Dendritic cell treated with granulocyte-macrophage colony-stimulating factor and Interleukin-4, amounts not matched to agents 40 ng/mL and 50 ng/mL, for 4 days (primary cell): ENCODE measurements around the gene ZNF609.

ENCODE experiments used
- H3K27ac Mint-ChIP-seq: one replicate; pipeline ENCODE4 v1.8.0; 2022; ENCODE audit warnings: mild to moderate bottlenecking, mixed read lengths
- H3K27me3 Mint-ChIP-seq: one replicate; pipeline ENCODE4 v1.8.0; 2022; ENCODE audit warnings: mild to moderate bottlenecking, mixed read lengths
- H3K36me3 Mint-ChIP-seq: one replicate; pipeline ENCODE4 v1.8.0; 2022; ENCODE audit warnings: low read depth, mixed read lengths
- H3K4me1 Mint-ChIP-seq: one replicate; pipeline ENCODE4 v1.8.0; 2022; ENCODE audit warnings: low read depth, mixed read lengths
- H3K4me3 Mint-ChIP-seq: one replicate; pipeline ENCODE4 v1.8.0; 2022; ENCODE audit warnings: mild to moderate bottlenecking, moderate library complexity, mixed read lengths
- H3K9me3 Mint-ChIP-seq: one replicate; pipeline ENCODE4 v1.8.0; 2022; ENCODE audit warnings: mixed read lengths
- intact Hi-C: fragments of 100-400 bp; cut with micrococcal nuclease; formaldehyde crosslinking; loops from one replicate; pipeline ENCODE4 v1.15.0; 2022

ZNF609 gene

DNA sequence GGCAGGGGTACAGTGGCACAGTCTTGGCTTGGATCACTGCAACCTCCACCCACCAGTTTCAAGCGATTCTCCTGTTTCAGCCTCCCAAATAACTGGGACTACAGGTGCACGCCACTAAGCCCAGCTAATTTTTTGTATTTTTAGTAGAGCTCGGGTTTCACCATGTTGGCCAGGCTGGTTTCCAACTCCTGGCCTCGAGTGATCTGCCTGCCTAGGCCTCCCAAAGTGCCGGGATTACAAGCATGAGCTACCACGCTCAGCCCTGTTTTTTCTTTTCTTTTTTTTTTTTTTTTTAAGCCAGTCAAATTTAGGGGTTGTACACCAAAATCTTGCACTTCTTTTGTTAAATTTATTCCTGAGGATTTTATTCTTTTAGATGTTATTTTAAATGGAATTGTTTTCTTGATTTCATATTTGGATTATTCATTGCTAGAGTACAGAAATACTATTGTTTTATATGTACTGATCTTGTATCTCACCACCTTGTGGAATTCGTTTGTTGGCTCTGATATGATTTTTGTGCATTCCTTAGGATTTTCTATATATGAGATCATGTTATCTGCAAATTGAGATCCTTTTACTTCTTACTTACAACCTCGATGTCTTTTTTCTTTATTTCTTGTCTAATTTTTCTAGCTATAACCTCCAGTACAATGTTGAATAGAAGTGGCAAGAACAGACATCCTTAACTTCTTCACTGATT, 65.6 kb downstream of the ZNF609 start:
- Mint-ChIP-seq H3K36me3 (peaks cover 18% of the 10 kb centered on the region), H3K27me3 (no peaks in the 10 kb centered on the region), H3K4me1 (peaks cover 27% of the 10 kb centered on the region), H3K4me3 (no peak overlapping the region), H3K9me3 (no peaks in the 10 kb centered on the region), H3K27ac (no peak overlapping the region)
- intact Hi-C loops: no loop called here

DNA sequence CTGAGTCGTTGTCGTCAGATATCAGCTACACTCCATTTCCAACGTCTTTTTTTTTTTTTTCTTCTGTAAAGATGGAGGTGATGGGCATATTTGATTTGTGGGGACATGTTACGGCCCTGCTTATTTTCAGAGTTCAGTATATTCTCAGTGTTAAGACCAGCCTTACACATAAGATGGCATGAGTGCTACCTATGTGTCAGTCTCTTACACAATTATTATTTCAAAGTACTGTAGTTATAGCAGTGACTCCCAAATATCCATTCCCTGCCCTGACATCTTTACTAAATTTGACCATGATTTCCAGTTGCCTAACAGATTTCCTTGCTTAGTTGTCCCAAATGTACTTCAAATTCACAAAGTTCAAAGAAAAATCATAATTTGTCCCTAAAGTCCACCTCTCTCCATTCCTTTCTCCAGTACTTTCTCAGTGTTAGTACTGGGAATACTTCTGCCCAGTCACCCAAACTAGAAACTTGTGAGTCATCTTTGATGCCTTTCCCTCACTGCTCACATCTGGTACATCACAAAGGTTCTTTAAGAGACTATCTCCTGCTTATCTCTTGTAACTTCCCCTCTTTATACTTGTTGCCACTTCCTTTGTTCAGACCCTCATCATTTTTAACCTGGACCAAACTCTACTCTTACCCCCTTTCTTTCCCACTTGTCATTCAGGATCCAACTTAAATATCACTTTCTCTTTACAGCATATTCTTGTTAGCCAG, 67.0 kb downstream of the ZNF609 start:
- no peak overlapping the region for H3K27ac Mint-ChIP-seq
- no peak overlapping the region for H3K4me3 Mint-ChIP-seq
- H3K36me3 Mint-ChIP-seq: peaks cover 16% of the 10 kb centered on the region
- no peaks in the 10 kb centered on the region for H3K9me3 Mint-ChIP-seq
- no peaks in the 10 kb centered on the region for H3K27me3 Mint-ChIP-seq
- peaks cover 24% of the 10 kb centered on the region for H3K4me1 Mint-ChIP-seq
- intact Hi-C loops: no loop called here

DNA sequence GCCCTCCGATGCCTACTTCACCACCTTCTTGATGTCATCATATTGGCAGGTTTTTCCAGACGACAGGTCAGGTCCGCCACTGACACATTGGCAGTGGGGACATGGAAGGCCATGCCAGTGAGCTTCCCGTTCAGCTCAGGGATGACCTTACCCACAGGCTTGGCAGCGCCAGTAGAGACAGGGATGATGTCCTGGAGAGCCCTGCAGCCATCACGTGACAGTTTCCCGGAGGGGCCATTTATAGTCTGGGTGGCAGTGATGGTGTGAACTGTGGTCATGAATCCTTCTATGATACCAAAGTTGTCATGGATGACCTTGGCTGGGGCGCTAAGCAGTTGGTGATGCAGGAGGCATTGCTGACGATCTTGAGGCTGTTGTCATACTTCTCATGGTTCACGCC, 68.5 kb downstream of the ZNF609 start:
- Mint-ChIP-seq H3K4me1 (peaks cover 34% of the 10 kb centered on the region), H3K36me3 (peaks cover 16% of the 10 kb centered on the region), H3K27me3 (no peaks in the 10 kb centered on the region), H3K9me3 (no peaks in the 10 kb centered on the region), H3K27ac (no peak overlapping the region), H3K4me3 (no peak overlapping the region)
- intact Hi-C loops: no loop called here

DNA sequence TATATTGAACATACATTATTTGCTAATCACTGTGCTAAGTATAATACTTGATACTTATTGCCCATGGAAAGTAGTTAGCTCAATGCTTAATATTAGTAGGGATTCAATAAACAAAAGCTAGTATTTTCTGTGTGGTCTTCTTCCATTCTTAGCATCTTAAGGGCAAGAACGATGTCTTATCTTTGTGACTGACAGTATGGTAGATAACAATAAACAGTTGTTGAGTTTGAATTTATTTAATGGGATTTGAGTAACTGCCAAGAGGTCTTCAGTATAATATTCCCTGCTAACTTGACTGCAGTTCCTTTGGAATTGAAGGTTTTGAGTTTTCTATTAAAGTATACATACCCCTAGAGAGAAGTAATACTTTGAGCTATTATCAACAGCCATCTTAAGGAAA, 70.1 kb downstream of the ZNF609 start:
- Mint-ChIP-seq H3K36me3 (peaks cover 16% of the 10 kb centered on the region), H3K27ac (no peak overlapping the region)

DNA sequence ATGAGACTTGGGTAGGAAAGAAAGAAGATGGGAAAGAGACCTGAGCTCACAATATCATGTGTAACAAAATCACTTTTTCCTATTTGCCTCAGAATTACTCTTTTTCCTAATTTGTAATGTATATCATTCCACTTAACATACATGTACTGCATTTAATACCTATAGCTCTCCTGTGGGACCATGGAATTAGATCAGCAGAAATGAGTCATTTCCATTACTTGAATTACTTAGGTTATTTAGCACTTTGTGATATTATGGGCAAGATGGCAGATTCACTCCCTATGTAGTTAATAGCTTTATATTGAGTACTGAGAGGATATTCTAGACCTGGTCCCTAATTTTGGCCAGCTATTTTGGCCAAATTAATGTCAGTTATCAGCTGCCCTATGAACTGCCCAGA, 70.5 kb downstream of the ZNF609 start:
- intact Hi-C loops: no loop called here
- Mint-ChIP-seq H3K27me3 (no peaks in the 10 kb centered on the region), H3K4me3 (no peak overlapping the region), H3K36me3 (peaks cover 16% of the 10 kb centered on the region), H3K9me3 (no peaks in the 10 kb centered on the region), H3K27ac (no peak overlapping the region), H3K4me1 (peaks cover 43% of the 10 kb centered on the region)

More for the DNA sequence above, 70.1 kb downstream of the ZNF609 start:
- Mint-ChIP-seq H3K4me3 (no peak overlapping the region), H3K9me3 (no peaks in the 10 kb centered on the region), H3K27me3 (no peaks in the 10 kb centered on the region), H3K4me1 (peaks cover 39% of the 10 kb centered on the region)
- intact Hi-C loops: no loop called here

DNA sequence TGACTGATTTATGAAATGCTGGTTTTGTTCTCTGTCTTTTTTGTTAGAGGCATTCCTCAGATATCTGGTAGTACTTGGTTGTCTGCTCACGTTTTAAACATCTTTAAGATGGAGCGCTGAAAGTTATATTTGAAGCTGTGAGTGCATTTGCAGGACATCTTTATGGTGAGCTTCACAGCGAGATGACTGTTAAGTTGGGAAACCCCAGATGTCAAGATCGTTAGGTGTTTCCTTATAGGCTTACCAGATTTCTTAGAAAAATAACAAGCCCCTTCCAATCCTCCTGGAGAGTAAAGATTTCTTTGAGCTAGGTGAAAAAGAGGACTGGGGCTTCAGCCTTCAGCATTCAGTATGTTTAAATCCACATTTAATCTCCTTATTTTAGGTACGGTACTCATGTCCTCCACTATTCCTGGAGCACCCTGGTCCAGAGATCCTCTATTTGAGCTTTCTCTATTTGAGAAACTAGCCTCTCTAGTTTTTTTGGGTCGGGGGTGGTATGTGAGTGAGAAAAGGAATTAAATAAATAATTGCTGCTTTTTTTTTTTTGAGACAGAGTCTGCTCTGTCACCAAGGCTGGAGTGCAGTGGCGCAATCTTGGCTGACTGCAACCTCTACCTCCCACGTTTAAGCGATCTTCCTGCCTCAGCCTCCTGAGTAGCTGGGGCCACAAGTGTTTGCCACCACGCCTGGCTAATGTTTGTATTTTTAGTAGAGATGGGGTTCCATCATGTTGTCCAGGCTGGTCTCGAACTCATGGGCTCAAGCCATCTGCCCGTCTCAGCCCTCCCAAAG, 72.3 kb downstream of the ZNF609 start:
- Mint-ChIP-seq H3K27me3 (no peaks in the 10 kb centered on the region), H3K4me1 (peaks cover 48% of the 10 kb centered on the region), H3K36me3 (peaks cover 16% of the 10 kb centered on the region), H3K9me3 (no peaks in the 10 kb centered on the region), H3K4me3 (no peak overlapping the region), H3K27ac (peak overlapping the region; percentile 9)
- intact Hi-C loops: no loop called here

DNA sequence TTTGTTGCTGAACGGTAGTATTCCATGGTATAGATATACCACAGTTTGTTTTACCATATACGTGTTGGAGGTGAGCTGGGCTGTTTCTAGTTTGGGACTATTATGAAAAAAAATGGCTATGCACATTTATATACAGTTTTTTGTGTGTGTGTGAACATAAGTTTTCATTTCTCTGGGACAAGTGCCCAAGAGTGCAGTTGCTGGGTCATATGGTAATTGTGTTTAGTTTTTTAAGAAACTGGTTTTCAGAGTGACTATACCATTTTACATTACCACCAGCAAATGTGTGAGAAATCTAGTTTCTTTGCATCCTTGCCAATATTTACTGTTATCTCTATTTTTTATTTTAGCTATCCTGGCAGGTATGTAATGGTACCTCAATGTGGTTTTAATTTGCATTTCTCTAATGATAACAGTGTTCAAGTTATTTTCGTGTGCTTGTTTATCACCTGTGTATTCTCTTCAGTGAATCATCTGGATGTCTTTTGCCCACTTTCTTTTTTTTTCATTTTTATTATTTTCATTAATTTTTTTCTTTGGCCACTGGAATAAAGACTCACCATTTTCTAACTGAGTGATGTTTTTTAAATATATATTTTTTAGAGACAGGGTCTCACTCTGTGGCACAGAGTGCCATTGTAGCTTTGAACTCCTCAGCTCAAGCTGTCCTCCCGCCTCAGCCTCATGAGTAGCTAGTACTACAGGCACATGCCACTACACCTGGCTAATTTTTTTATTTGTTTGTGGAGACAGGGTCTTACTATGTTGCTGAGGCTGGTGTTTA, 75.3 kb downstream of the ZNF609 start:
- no peaks in the 10 kb centered on the region for H3K36me3 Mint-ChIP-seq
- no peaks in the 10 kb centered on the region for H3K27me3 Mint-ChIP-seq
- peak overlapping the region; percentile 58 for H3K27ac Mint-ChIP-seq
- intact Hi-C loops: no loop called here
- no peaks in the 10 kb centered on the region for H3K9me3 Mint-ChIP-seq
- no peak overlapping the region for H3K4me3 Mint-ChIP-seq
- H3K4me1 Mint-ChIP-seq: peaks cover 51% of the 10 kb centered on the region

DNA sequence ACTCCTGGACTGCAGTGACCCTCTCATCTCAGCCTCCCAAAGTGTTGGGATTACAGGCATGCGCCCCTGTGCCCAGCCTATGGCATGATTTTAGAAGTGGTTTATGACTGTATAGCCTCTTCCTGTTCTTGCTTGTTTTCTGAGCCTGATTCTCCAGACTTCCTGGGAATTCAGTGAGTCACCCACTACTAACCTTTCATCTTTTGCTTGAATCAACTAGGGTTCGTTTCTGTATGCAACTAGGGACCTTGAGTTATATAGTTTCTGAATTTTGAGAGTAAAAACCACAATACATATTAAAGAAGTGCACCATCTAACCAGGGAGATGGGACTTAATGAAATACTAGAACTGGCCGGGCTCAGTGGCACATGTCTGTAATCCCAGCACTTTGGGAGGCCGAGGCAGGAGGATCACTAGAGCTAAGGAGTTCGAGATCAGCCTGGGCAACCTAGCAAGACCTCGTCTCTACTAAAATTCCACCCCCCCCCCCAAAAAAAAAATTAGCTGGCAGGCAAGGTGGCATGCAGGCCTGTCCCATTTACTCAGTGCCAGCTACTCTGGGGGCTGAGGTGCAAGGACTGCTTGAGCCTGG, 76.0 kb downstream of the ZNF609 start:
- Mint-ChIP-seq H3K36me3 (no peaks in the 10 kb centered on the region), H3K27me3 (no peaks in the 10 kb centered on the region), H3K4me1 (peaks cover 51% of the 10 kb centered on the region), H3K4me3 (no peak overlapping the region), H3K9me3 (no peaks in the 10 kb centered on the region), H3K27ac (peak overlapping the region; percentile 58)
- intact Hi-C loops: no loop called here

DNA sequence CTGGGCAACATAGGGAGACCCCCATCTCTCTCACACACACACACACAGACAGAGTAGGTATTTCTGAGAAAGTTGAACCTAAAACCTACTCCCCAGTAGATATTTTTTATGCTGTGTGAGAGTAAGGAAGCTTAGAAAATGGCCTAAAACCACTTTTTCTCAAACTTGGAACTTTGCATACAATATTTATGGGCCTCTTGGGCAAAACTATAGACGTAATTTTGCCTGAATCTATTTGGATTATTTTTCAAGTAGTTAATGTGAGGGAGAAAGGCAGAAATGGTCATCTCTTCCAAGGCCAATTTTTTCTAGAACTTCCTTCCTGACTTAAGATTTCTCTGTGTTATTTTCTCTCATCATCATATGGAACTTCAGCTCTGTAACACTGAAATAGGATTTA, 81.7 kb downstream of the ZNF609 start:
- intact Hi-C loops: no loop called here
- H3K4me1 Mint-ChIP-seq: peaks cover 18% of the 10 kb centered on the region
- H3K36me3 Mint-ChIP-seq: peaks cover 15% of the 10 kb centered on the region
- no peak overlapping the region for H3K27ac Mint-ChIP-seq
- H3K9me3 Mint-ChIP-seq: no peaks in the 10 kb centered on the region
- H3K4me3 Mint-ChIP-seq: no peak overlapping the region
- H3K27me3 Mint-ChIP-seq: no peaks in the 10 kb centered on the region

DNA sequence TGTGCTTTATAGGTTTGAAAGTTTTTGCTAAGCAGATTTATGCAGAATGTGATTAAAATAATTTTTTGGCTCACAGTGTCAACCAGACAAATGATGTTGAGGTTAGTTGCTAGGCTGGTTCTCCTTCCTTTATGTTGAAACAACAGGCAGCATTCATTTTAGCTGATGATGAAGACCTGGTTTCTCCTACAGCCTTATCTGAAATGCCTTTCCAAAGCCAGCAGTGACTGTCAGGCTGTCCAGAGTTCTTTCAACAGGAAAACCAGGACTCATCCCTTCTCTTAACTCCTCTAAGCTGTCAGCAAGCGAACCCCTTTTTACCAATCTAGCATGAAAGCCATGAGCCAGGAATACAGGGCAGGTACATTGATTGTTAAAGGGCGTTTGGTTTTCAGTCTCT, 84.1 kb downstream of the ZNF609 start:
- intact Hi-C loops: no loop called here
- H3K4me3 Mint-ChIP-seq: no peak overlapping the region

DNA sequence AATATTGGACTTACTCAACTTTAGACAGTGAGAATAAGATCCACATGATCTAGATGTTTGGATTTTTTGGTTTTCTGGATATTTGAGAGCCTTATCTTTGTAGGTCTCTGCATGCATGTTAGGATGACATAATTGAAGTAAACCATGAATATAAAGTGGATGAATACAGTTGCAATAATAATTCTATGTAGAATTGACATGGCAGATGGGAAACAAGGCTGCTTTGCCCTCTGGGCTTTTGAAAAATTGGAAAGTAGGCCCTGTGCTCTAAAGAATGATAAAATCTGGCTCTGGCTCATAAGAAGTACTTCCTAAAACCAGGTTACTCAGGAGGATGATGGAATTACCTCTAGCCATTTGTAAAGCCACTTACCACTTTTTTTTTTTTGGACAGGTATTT, 86.9 kb downstream of the ZNF609 start:
- Mint-ChIP-seq H3K27ac (no peak overlapping the region), H3K36me3 (peaks cover 31% of the 10 kb centered on the region), H3K4me3 (no peak overlapping the region), H3K9me3 (no peaks in the 10 kb centered on the region), H3K27me3 (no peaks in the 10 kb centered on the region), H3K4me1 (peaks cover 11% of the 10 kb centered on the region)
- intact Hi-C loops: no loop called here

More for the DNA sequence above, 84.1 kb downstream of the ZNF609 start:
- H3K9me3 Mint-ChIP-seq: no peaks in the 10 kb centered on the region
- no peaks in the 10 kb centered on the region for H3K27me3 Mint-ChIP-seq
- H3K36me3 Mint-ChIP-seq: peaks cover 18% of the 10 kb centered on the region
- H3K4me1 Mint-ChIP-seq: peaks cover 12% of the 10 kb centered on the region
- no peak overlapping the region for H3K27ac Mint-ChIP-seq

DNA sequence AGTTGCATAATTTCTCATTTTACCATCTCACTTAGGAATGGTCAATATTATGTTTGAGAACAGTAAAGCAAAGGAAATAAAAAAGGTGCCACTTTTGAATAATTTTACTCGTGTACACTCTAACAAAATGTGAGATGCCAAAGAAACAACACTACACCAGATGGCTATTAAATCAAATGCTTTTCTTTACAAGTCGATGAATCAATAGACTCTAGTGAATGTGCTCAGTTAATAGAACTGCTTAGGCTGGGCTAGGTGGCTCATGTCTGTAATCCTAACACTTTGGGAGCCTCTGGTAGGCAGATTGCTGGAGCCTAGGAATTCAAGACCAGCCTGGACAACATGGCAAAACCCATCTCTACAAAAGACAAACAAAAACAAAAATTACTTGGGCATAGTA, 87.9 kb downstream of the ZNF609 start:
- H3K9me3 Mint-ChIP-seq: no peaks in the 10 kb centered on the region
- intact Hi-C loops: no loop called here
- no peak overlapping the region for H3K27ac Mint-ChIP-seq
- no peak overlapping the region for H3K4me3 Mint-ChIP-seq
- peaks cover 26% of the 10 kb centered on the region for H3K36me3 Mint-ChIP-seq
- no peaks in the 10 kb centered on the region for H3K27me3 Mint-ChIP-seq
- H3K4me1 Mint-ChIP-seq: peaks cover 11% of the 10 kb centered on the region

DNA sequence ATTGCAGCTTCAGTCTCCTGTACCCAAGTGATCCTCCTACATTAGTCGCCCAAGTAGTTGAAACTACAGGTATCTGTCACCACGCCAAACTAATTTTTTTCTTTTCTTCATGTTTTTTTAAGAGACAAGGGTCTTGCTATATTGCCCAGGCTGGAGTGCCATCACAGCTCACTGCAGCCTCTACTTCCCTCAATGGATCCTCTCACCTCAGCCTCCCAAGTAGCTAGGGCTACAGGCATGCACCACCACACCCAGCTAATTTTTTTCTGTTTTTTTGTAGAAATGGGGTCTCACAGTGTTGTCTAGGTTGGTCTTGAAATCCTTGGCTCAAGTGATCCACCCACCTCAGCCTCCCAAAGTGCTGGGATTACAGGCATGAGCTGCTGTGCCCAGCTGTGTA, 89.5 kb downstream of the ZNF609 start:
- H3K4me3 Mint-ChIP-seq: no peak overlapping the region
- H3K36me3 Mint-ChIP-seq: peaks cover 26% of the 10 kb centered on the region
- H3K4me1 Mint-ChIP-seq: peaks cover 11% of the 10 kb centered on the region
- H3K27me3 Mint-ChIP-seq: no peaks in the 10 kb centered on the region
- intact Hi-C loops: no loop called here
- H3K9me3 Mint-ChIP-seq: no peaks in the 10 kb centered on the region
- H3K27ac Mint-ChIP-seq: no peak overlapping the region
